HPDE6-E6E7 (cell line): Measurements from ENCODE around the gene CTNNA3.

Source experiments
- DNase-seq: peaks from one replicate; pipeline ENCODE4 v3.0.0; 2011; ENCODE audit warnings: missing footprints; ENCODE audit errors: extremely low spot score

CTNNA3 gene

DNA sequence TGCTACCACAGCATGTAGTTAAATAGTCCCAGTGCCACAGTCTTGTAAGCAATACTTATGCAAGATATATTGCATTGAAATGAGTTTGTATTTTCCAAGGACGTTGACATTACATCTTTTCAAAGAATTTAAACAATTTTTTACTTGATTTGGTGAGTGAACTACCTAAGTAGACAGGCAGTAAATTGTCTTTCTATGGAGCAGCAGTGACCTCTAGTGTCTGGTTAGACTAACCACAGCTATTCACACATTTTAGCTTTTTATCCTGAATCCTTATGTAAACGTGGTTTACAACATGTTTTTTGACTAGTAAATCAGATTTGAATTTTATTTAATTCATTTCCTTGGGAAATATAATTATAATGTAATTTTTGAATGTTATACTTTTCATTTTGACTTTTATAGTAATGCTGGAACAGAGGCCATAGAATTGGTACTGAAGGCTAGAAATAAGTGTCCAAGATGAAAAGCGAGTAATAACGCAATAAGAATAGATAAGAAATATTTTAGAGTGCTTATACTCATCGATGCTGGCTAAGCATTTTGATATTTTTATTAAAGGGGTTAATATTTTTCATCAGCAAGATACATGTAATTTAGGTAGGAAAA lies 764.6 kb downstream of the CTNNA3 start:
- no peak for DNase-seq

DNA sequence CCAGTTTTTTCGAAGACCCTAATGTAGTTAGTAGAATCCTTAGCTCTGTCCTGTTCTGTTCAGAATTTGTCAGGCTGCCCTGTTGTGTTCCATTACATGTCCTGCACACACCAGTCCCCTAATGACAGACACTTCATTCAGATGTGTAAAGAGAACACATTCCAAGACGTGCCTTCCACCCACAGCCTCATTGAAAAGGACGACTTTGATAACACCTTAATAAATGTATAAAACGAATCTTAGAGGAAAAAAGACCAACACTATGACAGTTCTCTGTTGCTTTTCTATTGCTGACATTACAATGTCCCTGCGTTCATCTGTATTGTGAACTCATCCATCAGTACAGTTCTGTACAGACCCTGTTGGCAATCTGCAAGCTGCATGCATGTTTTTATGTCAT lies 766.6 kb downstream of the CTNNA3 start:
- DNase-seq: no peak

DNA sequence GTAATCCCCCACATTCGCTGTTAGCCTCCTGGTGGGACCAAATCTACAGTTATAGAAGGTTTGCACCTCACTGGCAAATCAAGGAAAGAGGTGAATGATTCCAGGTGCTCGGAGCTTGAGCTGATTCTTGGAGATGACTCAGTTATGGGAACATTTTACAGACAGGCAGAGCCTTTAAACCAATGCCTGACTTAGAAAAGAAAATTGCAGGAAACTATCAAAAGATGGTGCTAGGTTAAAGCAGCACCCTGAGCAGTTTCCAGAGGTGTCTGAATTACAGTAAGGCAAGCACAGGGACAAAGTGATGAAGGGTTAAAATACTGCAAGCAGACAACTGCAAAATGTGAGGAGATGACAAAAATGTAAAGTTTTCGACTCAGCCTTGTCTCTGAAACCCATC lies 767.2 kb downstream of the CTNNA3 start:
- DNase-seq: no peak

DNA sequence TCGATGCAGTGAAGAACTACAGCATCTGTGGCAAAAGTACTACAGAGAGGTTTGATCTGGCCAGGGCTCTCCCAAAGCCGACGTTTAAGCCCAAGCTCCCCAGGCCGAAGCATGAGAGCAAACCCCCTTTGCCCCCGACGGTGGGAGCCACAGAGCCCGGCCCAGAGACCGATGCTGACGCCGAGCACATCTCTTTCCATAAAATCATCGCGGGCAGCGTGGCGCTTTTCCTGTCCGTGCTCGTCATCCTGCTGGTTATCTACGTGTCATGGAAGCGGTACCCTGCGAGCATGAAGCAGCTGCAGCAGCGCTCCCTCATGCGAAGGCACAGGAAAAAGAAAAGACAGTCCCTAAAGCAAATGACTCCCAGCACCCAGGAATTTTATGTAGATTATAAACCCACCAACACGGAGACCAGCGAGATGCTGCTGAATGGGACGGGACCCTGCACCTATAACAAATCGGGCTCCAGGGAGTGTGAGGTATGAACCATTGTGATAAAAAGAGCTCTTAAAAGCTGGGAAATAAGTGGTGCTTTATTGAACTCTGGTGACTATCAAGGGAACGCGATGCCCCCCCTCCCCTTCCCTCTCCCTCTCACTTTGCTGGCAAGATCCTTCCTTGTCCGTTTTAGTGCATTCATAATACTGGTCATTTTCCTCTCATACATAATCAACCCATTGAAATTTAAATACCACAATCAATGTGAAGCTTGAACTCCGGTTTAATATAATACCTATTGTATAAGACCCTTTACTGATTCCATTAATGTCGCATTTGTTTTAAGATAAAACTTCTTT lies 767.8 kb downstream of the CTNNA3 start:
- DNase-seq: no peak

DNA sequence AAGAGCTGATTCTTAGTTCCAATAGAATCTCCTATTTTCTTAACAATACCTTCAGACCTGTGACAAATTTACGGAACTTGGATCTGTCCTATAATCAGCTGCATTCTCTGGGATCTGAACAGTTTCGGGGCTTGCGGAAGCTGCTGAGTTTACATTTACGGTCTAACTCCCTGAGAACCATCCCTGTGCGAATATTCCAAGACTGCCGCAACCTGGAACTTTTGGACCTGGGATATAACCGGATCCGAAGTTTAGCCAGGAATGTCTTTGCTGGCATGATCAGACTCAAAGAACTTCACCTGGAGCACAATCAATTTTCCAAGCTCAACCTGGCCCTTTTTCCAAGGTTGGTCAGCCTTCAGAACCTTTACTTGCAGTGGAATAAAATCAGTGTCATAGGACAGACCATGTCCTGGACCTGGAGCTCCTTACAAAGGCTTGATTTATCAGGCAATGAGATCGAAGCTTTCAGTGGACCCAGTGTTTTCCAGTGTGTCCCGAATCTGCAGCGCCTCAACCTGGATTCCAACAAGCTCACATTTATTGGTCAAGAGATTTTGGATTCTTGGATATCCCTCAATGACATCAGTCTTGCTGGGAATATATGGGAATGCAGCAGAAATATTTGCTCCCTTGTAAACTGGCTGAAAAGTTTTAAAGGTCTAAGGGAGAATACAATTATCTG lies 768.6 kb downstream of the CTNNA3 start:
- no peak for DNase-seq

- DNase-seq: no peak
Measured at GRCh38 chr10:66926841-66927240, 769.2 kb downstream of the CTNNA3 start.

DNA sequence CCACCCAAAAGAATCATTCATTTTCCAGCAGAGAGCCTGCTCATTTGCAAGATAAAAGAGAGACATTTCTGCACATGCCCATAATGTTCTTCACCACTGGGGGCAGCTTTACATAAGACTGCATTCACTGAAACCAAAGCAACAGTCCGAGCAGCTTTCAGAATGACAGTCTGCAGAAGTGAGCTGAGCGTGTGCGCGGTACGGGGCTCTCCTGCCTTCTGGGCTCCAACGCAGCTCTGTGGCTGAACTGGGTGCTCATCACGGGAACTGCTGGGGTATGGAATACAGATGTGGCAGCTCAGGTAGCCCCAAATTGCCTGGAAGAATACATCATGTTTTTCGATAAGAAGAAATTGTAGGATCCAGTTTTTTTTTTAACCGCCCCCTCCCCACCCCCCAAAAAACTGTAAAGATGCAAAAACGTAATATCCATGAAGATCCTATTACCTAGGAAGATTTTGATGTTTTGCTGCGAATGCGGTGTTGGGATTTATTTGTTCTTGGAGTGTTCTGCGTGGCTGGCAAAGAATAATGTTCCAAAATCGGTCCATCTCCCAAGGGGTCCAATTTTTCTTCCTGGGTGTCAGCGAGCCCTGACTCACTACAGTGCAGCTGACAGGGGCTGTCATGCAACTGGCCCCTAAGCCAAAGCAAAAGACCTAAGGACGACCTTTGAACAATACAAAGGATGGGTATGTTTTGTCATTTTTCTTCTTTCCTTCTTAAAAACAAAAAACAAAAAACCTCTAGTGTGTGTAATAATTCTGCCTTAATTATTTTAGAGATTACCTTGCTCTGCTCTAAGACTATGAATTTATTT lies 769.9 kb downstream of the CTNNA3 start, which contains the start of gene LRRTM3:
Gene LRRTM3, plus strand, starts transcription at position 141 of the 820 bp plus-strand sequence.
- peak; percentile 71 for DNase-seq

- no peak for DNase-seq
Measured at GRCh38 chr10:66925373-66925772, 770.6 kb downstream of the CTNNA3 start.

DNA sequence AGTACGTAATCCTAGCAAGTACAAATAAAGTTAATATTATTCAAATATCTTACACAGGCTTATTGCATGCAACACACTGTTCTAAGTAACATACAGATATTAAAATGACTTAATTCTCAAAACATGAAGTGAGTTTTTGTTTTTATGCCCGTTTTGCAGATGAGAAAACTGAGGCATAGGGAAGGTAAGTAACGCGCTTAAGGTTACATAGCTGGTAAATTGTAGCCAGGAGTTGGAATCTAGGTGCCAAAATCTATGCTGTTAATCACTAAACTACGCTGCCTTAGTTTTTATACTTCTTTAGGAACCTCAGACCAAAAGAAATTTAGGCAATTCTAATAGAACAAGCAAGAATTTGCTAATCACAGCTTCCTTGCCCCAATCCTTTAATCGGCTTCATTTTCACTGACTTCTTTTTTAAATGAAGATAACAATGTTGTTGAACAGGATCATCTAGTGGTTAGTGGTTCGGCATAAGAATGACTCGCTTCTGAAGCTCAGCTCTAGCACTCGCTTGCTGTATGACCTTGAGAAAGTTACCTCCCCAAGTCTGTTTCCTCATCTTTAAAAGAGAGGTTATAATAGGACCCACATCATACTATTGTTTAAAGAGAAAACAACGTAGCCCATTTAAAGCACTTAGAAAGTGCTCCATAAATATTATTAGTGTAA lies 771.2 kb downstream of the CTNNA3 start:
- DNase-seq: peak; percentile 8

GRCh38 chr10:66919248-66919647 lies 776.7 kb downstream of the CTNNA3 start:
- DNase-seq: no peak

- DNase-seq: no peak
Measured at GRCh38 chr10:66917104-66917503, 778.9 kb downstream of the CTNNA3 start.

- DNase-seq: no peak
Measured at GRCh38 chr10:66916030-66916429, 780.0 kb downstream of the CTNNA3 start.

GRCh38 chr10:66910671-66911070 lies 785.3 kb downstream of the CTNNA3 start:
- DNase-seq: no peak

- DNase-seq: no peak
Measured at GRCh38 chr10:66892871-66893270, 803.1 kb downstream of the CTNNA3 start.

- peak; percentile 31 for DNase-seq
Measured at GRCh38 chr10:66888237-66888636, 807.8 kb downstream of the CTNNA3 start.

DNA sequence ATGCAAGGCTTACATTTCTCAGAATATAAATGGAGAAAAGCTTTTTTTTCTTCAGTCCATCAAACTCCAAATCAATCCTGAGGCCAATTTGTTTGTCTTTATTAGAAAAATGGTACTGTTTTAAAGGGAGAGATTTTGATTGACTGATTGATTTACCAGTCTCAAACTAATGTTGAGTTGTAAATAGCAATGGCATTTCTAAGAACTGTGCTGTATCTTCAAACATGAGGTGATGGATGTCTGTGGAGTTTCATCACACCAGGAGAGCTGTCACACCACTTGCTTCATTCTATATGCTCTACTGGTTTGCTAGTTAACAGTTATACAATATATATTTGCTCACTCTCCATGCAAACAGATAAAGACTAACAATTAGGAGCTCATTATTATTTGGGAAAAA lies 809.1 kb downstream of the CTNNA3 start:
- DNase-seq: no peak

- DNase-seq: no peak
Measured at GRCh38 chr10:66882271-66882670, 813.7 kb downstream of the CTNNA3 start.

DNA sequence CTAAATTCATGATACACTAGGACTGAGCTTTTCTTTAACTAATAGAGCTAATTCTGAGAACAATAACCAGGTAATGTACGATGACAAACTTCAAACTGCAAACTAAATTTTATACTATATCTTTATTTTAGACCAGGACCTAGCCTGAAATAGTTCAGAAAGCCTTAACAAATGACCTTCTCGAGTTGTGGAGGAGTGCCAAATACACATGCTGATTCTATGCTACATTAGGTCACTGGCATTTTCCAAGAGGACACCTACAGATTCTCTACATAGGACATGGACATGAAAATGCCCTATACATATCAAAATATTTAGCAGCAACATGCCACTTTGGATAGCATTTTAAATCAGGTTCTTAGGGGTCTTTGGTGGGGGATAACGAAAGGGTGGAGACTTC lies 814.2 kb downstream of the CTNNA3 start:
- DNase-seq: no peak

DNA sequence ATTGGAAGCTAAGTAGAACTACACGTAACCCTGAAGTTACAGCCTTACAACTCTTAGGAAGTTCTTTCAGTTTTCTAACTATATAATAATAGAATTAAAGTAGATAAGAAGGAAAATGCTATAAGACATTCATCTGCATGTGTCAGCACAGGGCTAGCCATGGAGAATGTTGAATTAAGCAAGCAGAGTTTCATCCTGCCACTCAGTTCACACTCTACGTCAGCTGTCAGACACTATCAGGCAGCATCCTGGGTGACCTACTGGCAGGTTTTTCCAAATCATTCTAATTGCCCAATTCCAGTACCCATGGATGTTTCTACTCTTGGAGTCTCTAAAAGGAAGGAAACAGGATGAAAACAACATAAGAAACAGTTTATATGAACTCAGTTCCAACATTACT lies 815.2 kb downstream of the CTNNA3 start:
- no peak for DNase-seq

DNA sequence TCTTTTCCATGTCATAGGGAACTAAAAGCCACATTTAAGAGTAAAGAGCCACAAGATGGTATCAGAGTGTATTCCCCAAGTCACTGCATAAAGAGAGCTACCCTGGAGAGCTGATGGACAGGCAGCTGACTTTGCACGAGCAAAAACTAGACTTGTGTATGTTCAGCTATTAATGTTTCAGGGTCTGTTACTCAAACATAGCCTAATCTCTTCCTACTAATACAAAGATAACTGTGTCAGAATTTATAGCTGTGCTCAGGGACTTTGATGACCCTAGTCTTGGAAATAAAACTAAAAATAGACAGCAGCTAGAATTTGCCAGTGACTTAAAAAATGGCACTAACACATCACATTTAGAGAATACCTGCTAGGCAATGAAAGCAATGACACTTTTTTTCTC lies 815.7 kb downstream of the CTNNA3 start:
- no peak for DNase-seq

- DNase-seq: no peak
Measured at GRCh38 chr10:66877361-66877760, 818.6 kb downstream of the CTNNA3 start.
